GM13976 (cell line): ENCODE results near the gene TNF.

Experiments
- DNase-seq: peaks from one replicate; pipeline ENCODE4 v3.0.0; 2012; ENCODE audit warnings: low spot score
- in situ Hi-C: fragments of 300-500 bp; cut with MboI; formaldehyde crosslinking; loops from one replicate; pipeline ENCODE4 v1.12.0; 2022; ENCODE audit warnings: low sequenced_read_pairs, mixed read lengths, inconsistent platforms; ENCODE audit not compliant: unreplicated experiment
- TF ChIP-seq, protein P1 (sequence below): IDR thresholded peaks from 2 replicates; pipeline ENCODE4 v1.5.1; 2012; ENCODE audit warnings: borderline replicate concordance, mild to moderate bottlenecking; ENCODE audit not compliant: insufficient read depth; ENCODE audit errors: extremely low read depth, missing control alignments, control extremely low read depth

Gene TNF

DNA sequence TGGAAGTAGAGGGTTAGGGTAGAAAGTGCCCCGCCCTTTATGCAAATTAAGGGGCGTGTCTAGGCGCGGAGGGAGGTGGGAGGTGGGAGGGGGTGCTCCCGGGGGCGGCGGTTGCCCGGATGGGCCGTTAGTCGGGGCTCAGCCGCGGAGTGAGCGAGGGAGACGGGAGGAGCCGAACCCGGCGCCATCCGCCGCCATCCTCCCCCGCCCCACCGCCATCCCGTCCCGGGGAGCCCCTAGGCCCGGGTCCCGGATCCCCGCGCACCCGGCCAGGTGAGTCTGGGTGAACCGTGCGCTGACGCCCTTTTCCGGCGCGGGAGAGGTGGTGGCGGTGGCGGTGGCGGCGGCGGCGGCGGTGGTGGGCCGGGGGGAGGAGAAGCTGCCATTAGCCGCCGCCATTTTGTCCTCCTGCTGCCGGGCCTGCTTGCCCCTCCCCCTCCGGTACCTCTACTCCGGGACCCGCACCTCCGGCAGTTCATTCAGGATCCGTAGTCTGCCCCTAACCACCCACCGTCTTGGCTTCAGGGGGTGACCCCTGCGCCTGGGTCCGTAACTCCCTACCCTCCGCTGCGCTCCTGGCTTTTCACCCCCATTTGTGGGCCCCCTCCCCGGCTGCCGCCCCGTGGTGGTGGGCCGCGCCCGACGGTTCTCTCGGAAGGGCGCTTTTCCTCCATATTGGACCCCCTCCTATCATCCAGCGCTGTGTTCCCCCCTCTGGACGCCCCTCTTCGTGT is 45.4 kb downstream of the TNF start, which contains the start of gene PRRC2A:
Gene PRRC2A (plus strand): TSS at position 130 of the 734 bp plus-strand sequence. CDS start 2,075 bp downstream, outside the sequence.
- TF ChIP-seq, protein P1, sequence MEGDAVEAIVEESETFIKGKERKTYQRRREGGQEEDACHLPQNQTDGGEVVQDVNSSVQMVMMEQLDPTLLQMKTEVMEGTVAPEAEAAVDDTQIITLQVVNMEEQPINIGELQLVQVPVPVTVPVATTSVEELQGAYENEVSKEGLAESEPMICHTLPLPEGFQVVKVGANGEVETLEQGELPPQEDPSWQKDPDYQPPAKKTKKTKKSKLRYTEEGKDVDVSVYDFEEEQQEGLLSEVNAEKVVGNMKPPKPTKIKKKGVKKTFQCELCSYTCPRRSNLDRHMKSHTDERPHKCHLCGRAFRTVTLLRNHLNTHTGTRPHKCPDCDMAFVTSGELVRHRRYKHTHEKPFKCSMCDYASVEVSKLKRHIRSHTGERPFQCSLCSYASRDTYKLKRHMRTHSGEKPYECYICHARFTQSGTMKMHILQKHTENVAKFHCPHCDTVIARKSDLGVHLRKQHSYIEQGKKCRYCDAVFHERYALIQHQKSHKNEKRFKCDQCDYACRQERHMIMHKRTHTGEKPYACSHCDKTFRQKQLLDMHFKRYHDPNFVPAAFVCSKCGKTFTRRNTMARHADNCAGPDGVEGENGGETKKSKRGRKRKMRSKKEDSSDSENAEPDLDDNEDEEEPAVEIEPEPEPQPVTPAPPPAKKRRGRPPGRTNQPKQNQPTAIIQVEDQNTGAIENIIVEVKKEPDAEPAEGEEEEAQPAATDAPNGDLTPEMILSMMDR = no peak
- in situ Hi-C loops = no loop called here
- peak; percentile 98 for DNase-seq

DNA sequence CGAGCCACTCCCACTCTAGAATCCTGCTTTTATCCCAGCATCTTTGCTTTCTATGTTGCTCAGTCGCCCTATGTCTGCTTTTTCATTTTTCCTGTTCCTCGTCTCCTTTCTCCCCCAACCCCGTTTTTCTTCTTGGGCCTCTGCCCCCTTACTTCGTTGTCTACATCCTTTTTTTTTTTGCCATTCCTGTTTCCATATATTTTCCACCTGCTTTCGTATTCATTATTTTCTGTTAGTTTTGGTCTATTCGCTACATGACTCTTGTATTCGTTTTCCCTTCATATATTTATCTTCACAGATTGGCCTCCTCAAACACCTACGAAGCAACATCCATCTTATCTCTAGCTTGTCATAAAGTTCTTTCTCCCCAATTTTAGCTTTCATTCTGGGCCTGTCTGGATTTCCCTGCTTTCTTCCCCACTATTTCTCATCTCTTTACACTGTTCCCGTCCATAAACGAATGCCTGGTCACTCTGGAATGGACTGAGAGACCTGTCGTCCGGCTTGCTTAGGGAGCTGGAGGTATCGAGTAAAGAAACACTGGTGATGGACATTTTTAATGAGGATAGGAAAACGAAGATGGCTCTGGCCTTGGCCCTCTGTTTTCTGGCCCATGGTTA is 46.1 kb downstream of the TNF start:
- DNase-seq = no peak
- TF ChIP-seq, protein P1 = no peak
- in situ Hi-C loops = no loop called here

DNA sequence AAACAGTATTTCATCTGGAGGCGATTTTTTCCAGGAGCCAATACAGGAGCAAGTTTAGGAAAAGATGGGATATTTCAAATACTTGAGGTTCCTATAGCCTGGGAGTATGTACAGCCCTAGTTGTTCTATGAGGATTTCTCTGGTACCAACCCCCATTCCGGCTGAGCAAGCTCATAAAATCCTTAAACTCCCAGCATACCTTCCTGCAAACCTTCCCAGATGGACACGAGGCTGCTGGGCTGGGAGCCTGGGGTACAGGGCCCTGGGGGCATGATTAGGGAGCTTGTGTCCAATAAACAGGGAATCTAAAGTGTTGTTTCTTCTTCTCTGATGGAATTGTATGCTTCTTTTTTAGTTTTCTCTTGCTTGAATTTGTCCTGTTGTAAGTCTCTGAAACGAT is 46.6 kb downstream of the TNF start:
- in situ Hi-C loops = no loop called here
- TF ChIP-seq, protein P1 = no peak
- no peak for DNase-seq

DNA sequence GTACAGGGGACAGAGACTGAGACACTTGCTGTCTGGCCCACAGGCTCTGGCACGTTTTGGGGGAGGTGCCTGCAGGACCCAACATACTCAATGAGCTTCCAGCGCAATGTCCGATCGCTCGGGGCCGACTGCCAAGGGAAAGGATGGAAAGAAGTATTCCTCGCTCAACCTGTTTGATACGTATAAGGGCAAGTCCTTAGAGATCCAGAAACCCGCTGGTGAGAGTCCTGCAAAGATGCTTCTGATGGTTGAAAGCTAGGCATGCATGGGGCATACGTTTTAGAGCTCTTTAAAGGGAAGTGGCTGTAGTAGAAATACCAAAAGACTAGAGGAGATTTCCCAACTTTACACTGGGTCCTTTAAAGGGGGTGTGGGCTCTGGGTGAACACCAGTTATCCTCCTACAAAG is 47.3 kb downstream of the TNF start:
- no peak for DNase-seq
- in situ Hi-C loops = no loop called here

DNA sequence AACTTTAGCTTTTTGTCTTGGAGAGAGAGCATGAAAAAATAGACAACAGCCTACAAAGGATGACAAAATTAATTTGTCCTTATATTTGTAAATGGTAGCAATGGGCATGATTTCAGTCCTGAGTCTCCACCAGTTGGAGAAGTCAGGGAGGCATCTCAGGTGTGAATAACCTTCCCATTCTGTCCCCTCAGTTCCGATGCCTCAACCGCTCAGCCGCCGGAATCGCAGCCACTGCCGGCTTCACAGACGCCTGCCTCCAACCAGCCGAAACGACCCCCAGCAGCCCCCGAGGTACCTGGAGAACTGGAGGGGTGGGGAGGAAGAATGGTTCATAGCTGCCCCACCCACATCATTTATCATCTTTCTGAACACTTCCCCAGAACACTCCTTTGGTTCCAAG is 48.7 kb downstream of the TNF start:
- in situ Hi-C loops = no loop called here
- DNase-seq = no peak

More for the DNA sequence above, 47.3 kb downstream of the TNF start:
- TF ChIP-seq, protein P1 = no peak

DNA sequence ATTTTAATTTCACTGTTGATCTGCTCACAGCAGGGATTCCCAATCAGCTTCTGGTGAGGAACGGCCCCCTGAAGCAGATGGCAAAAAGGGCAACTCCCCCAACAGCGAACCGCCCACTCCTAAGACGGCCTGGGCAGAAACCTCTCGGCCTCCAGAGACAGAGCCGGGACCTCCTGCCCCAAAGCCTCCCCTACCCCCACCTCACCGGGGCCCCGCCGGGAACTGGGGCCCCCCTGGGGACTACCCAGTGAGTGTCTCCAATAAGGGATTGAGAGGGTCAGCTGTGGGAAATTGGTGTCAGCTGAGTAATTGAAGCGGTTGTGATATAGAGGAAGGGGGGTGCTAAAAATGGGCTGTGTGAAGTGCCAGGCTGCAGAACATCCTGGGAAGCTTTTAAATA is 51.6 kb downstream of the TNF start:
- TF ChIP-seq, protein P1 = no peak
- no peak for DNase-seq
- in situ Hi-C loops = no loop called here

More for the DNA sequence above, 48.7 kb downstream of the TNF start:
- TF ChIP-seq, protein P1 = no peak
